Measurements from ENCODE around the gene COL8A2.
A peak's percentile ranks its signal among the peaks of the same experiment; 100 is the strongest.

Gene COL8A2

DNA sequence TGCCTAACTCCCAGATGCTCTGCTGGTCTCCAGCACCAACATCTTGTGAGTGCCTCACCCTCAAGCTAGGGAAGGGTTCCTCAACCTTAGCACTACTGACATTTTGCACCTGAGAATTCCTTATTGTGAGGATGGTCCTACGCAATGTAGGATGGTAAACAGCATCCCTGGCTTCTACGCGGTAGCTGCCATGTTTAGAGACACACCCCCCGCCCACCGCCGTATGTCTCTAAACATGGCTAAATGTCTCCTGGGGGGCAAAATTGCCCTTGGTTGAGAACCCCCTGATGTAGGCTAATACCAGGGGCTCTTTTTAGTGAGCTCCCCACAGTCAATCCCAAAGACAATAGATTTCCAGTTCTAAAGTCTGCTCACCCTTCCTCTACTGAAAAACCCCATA is 28.5 kb upstream of the COL8A2 start:
- no peak for DNase-seq (ENCODE audit: low read depth)
- TF ChIP-seq, protein P1, sequence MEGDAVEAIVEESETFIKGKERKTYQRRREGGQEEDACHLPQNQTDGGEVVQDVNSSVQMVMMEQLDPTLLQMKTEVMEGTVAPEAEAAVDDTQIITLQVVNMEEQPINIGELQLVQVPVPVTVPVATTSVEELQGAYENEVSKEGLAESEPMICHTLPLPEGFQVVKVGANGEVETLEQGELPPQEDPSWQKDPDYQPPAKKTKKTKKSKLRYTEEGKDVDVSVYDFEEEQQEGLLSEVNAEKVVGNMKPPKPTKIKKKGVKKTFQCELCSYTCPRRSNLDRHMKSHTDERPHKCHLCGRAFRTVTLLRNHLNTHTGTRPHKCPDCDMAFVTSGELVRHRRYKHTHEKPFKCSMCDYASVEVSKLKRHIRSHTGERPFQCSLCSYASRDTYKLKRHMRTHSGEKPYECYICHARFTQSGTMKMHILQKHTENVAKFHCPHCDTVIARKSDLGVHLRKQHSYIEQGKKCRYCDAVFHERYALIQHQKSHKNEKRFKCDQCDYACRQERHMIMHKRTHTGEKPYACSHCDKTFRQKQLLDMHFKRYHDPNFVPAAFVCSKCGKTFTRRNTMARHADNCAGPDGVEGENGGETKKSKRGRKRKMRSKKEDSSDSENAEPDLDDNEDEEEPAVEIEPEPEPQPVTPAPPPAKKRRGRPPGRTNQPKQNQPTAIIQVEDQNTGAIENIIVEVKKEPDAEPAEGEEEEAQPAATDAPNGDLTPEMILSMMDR (IDR thresholded peaks at IDR 0.05; ENCODE audit: control insufficient read depth, insufficient read depth, low read depth, low read length, missing control alignments) = no peak
- H3K4me3 ChIP-seq (ENCODE audit: control insufficient read depth, low read depth, low read length) = no peak overlapping the region

DNA sequence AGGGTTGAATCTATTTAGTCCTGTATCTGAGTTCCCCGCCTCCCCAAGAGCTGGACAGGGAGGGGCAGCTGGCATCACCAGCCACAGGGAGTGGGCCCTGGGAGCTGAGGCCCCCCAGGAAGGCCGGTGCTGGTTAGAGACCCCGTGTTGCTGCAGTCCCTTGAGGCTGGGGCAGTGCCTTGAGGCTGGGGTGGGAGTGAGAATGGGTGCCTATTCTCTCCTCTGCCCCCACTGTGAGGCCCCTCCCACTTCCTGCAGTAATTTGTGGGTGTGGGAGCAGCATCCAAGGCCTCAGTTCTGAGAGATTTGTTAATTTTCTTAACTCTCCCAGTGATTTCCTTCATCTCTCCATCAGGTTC is 26.8 kb upstream of the COL8A2 start:
- TF ChIP-seq, protein P1 (IDR thresholded peaks at IDR 0.05; ENCODE audit: control insufficient read depth, insufficient read depth, low read depth, low read length, missing control alignments) = no peak
- no peak for DNase-seq (ENCODE audit: low read depth)
- no peak overlapping the region for H3K4me3 ChIP-seq (ENCODE audit: control insufficient read depth, low read depth, low read length)

DNA sequence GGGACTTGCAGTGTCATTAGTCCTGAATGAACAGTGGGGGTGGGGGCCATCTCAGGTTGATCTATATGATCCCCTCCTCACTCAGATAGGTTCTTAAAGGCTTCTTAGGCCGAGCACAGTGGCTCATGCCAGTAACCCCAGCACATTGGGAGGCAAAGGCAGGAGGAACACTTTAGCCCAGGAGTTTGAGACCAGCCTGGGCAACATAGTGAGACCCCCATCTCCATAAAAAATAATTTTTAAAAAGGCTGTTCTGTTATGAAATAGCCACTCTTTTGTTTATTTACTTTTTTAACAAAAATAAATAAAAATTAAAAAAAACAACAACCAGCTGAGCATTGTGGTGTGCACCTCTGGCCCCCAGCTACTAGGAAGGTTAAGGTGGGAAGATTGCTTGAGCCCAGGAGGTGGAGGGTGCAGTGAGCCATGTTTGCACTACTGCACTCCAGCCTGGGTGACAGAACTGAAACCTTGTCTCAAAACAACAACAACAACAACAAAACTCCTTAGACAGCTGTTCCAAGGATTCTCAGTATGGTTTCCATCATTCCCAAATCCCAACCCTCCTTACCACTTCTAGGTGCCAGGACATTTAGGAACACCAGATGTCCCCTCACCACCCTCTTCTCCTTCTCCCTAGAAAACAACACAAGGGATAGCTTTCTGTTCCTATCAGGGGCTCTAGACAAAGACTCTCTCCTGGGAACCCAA is 26.3 kb upstream of the COL8A2 start:
- no peak for DNase-seq (ENCODE audit: low read depth)

DNA sequence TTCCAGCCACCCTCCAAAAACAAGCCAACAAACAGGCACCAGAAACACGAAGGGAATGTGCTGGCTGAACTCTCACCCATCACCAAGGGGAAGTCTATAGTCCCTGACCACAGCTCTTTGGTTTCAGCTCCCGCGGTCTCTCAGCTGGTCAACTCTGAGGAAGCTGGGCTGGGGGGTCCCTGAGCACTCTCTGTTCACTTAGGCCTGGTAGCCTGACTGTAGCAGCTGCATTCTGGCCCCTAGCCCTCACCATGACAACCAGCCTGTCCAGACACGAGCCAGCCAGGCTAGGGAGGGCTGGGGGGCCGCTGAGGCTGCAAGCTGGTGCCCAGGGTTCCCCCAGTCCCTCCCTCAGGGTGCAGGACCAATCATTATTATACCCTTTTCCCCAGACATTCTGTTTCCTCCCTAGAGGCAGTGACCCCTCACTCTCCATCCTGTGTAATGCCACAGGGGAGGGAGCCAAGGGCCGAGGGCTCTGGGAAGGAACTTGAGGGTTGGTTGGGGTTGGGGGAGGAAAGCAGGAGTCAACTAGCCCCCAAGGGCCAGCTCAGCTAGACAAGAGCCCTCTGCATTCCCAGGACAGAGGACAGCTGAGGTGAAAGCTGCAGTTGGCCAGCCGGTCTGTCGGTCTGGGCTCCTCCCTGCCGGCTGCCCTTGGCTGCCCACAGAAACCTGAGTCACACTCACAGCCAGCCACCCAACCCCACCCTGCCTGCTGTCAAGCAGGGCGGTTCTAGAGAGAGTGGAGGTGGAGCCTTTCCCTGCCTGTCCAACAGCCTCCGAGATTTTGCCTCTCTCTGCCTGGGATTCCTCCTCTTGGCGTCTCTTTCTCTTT is 25.5 kb upstream of the COL8A2 start:
- TF ChIP-seq, protein P1 (IDR thresholded peaks at IDR 0.05; ENCODE audit: control insufficient read depth, insufficient read depth, low read depth, low read length, missing control alignments) = no peak
- peak overlapping the region; percentile 22 for H3K4me3 ChIP-seq (ENCODE audit: control insufficient read depth, low read depth, low read length)
- peak; percentile 81 for DNase-seq (ENCODE audit: low read depth)

More for the DNA sequence above, 26.3 kb upstream of the COL8A2 start:
- TF ChIP-seq, protein P1 (IDR thresholded peaks at IDR 0.05; ENCODE audit: control insufficient read depth, insufficient read depth, low read depth, low read length, missing control alignments) = peak; percentile 5
- H3K4me3 ChIP-seq (ENCODE audit: control insufficient read depth, low read depth, low read length) = no peak overlapping the region

DNA sequence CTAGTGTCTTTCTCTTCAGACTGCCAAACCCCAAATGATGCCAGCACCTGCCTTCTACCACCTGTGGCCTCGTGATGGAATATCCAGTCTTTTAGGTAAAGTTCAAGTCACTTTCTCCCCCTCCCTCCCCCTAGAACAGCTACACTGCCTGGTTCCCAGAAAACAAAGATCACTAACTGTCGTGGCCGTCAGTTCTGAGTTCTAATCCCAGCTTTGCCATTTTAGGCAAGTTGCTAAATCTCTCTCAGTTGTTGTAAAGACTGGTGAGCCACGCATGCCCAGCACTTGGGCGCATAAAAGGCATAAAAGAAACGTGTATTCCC is 24.9 kb upstream of the COL8A2 start:
- TF ChIP-seq, protein P1 (IDR thresholded peaks at IDR 0.05; ENCODE audit: control insufficient read depth, insufficient read depth, low read depth, low read length, missing control alignments) = no peak
- no peak for DNase-seq (ENCODE audit: low read depth)
- H3K4me3 ChIP-seq (ENCODE audit: control insufficient read depth, low read depth, low read length) = no peak overlapping the region; the same call in 1 of the 2 replicates

DNA sequence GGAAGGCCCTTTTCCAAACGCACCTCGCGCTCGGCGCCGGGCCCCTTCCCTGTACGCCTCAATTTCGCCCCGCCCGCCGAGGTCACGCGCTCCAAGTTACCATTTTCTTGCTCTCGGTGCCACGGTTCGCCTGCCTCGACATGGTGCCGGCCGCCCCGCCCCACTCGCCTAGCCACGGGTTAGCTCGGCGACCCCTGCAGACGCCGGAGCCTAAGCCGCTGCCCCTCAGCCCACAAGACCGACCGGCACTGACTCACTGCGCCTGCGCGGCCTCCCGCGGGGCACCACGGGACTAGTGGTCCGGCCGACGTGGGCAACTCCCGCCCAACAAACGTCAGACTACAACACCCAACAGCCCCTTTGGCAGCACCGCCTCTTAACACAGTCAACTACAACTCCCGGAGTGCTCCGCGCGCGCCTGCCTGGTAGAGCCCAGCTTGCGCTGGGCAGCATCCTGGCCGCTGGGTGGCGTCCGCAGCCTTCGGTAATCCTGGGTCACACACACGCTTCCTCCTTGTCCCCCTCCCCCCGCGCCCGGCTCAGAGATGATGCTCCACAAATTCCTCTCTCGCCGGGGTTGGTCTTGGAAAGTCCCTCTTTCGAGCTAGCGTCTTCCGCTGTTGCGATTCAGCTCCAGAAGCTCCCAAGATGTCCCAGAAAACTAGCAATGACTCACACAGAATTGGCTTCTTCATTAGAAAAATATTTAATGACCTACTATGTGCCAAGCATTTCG is 24.4 kb upstream of the COL8A2 start, which contains the start of gene TRAPPC3:
TSS of gene TRAPPC3 (minus strand) at position 250 of the 736 bp plus-strand sequence. CDS start at position 142, 108 bp downstream.
- TF ChIP-seq, protein P1 (IDR thresholded peaks at IDR 0.05; ENCODE audit: control insufficient read depth, insufficient read depth, low read depth, low read length, missing control alignments) = peak; percentile 97
- peak; percentile 98 for DNase-seq (ENCODE audit: low read depth)
- peak within 1 kb of the TSS; percentile 66 for H3K4me3 ChIP-seq (ENCODE audit: control insufficient read depth, low read depth, low read length)

All from AG09309 (cell line).